HUES48 (cell line): Measurements from ENCODE around the gene COBL.

Source experiments
- H3K27ac ChIP-seq: one replicate; pipeline ENCODE4 v1.7.0; 2013; ENCODE audit warnings: low read depth, low read length, inconsistent platforms
- H3K27me3 ChIP-seq: 2 replicates; pipeline ENCODE4 v1.6.1; 2013; ENCODE audit warnings: mild to moderate bottlenecking, low read length; ENCODE audit not compliant: control insufficient read depth, insufficient read depth
- H3K36me3 ChIP-seq: 2 replicates; pipeline ENCODE4 v1.6.1; 2013; ENCODE audit warnings: low read length; ENCODE audit not compliant: control insufficient read depth, insufficient read depth
- H3K4me1 ChIP-seq: 2 replicates; pipeline ENCODE4 v1.6.1; 2013; ENCODE audit warnings: mild to moderate bottlenecking, low read length; ENCODE audit not compliant: control insufficient read depth, insufficient read depth
- H3K4me3 ChIP-seq: 2 replicates; pipeline ENCODE4 v1.5.1; 2013; ENCODE audit warnings: mild to moderate bottlenecking, low read depth, low read length
- H3K9ac ChIP-seq: 2 replicates; pipeline ENCODE4 v1.6.1; 2013; ENCODE audit warnings: mild to moderate bottlenecking, low read depth, low read length, moderate library complexity
- H3K9me3 ChIP-seq: 2 replicates; pipeline ENCODE4 v1.6.1; 2013; ENCODE audit warnings: low read length; ENCODE audit not compliant: control insufficient read depth, insufficient read depth

Gene COBL

DNA sequence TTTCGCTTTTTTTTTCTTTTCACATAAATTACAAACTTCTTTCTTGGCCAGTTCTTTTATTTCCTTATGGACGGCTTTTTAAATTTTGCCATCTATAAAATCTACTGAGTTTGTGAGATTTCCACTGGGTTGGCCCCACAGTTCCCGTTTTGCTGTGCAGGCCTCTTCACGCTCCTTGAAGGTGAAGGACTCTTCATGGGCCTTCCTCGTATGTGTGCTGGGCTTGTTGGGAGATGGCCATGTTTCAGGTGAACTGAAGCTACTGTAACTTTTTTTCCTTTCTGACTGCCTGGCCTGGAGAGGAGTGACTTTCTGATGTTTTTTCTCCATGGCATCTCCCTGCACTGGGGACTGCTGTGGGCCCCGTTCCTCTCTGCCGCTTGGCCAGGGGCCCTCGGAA, 262.4 kb downstream of the COBL start:
- Histone ChIP-seq H3K27me3 (no peaks in the 10 kb centered on the region), H3K4me3 (no peak overlapping the region), H3K4me1 (no peaks in the 10 kb centered on the region), H3K27ac (no peak overlapping the region), H3K9ac (no peak overlapping the region), H3K9me3 (no peaks in the 10 kb centered on the region), H3K36me3 (no peaks in the 10 kb centered on the region)

- Histone ChIP-seq H3K9me3 (no peaks in the 10 kb centered on the region), H3K27me3 (no peaks in the 10 kb centered on the region), H3K9ac (no peak overlapping the region), H3K4me1 (no peaks in the 10 kb centered on the region), H3K4me3 (no peak overlapping the region), H3K36me3 (no peaks in the 10 kb centered on the region), H3K27ac (no peak overlapping the region)
These were observed 263.3 kb downstream of the COBL start for GRCh38 chr7:51053160-51053925.

- Histone ChIP-seq H3K27ac (no peak overlapping the region), H3K27me3 (no peaks in the 10 kb centered on the region), H3K4me1 (no peaks in the 10 kb centered on the region), H3K9ac (no peak overlapping the region), H3K4me3 (no peak overlapping the region), H3K36me3 (peaks cover 11% of the 10 kb centered on the region), H3K9me3 (no peaks in the 10 kb centered on the region)
These were observed 270.1 kb downstream of the COBL start for GRCh38 chr7:51046482-51046881.

DNA sequence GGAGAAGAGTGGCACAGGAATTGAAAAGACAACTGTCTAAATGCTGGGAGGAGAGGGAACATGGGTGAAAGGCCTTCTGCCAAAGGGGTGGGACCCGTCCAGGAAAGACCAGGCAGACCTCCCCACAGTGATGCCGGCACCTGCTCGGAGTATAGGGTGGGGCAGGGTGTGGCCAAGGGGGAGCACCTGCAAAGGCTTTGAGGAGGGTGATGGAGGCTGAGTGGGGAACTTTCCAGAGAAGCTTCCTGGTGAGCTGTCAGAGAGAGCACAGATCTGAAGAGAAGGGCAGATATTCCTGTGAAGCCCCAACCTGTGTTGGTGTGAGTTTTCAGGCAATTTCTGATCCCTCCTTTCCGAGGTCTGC, 270.5 kb downstream of the COBL start:
- Histone ChIP-seq H3K27me3 (no peaks in the 10 kb centered on the region), H3K36me3 (peaks cover 12% of the 10 kb centered on the region), H3K9me3 (no peaks in the 10 kb centered on the region), H3K4me3 (no peak overlapping the region), H3K9ac (no peak overlapping the region), H3K4me1 (no peaks in the 10 kb centered on the region), H3K27ac (no peak overlapping the region)

DNA sequence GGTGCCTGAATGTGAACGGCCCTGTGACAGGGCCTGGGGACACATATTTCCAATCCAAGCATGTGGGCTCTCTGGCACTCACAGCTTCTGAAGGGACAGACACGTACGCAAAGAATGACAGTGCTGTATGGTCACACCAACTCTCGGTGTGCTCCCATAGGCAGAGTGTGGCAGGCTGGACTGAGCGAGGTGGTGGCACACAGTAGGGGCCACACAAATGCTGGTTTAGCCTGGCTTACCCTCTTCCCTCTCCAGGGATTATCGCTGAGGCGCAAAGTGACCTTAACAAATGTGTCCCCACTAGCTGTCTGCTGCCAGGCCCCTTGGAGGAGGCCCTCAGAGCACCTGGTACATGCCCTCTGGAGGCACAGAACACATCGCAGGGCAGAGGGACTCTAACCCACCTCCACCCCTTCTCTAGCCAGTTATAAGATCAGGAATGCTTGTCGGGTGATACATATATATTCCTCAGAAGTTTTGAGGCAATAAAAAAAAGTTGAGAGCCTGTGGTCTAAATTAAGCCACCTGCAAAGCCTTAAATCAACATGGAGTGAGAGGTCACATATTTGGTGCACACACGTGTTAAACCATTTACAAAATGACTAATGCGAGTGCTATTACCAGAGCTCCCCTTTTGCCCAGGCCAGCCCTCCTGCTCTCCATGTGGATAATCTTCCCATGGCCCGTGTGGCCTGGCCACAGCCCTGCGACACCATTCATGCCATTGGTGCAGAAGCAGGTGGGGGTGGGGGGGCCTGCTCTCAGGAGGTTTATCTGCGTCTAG, 271.1 kb downstream of the COBL start:
- H3K4me1 ChIP-seq: no peaks in the 10 kb centered on the region
- no peaks in the 10 kb centered on the region for H3K9me3 ChIP-seq
- no peak overlapping the region for H3K27ac ChIP-seq
- H3K36me3 ChIP-seq: peaks cover 16% of the 10 kb centered on the region
- no peak overlapping the region for H3K4me3 ChIP-seq
- no peak overlapping the region for H3K9ac ChIP-seq
- no peaks in the 10 kb centered on the region for H3K27me3 ChIP-seq

DNA sequence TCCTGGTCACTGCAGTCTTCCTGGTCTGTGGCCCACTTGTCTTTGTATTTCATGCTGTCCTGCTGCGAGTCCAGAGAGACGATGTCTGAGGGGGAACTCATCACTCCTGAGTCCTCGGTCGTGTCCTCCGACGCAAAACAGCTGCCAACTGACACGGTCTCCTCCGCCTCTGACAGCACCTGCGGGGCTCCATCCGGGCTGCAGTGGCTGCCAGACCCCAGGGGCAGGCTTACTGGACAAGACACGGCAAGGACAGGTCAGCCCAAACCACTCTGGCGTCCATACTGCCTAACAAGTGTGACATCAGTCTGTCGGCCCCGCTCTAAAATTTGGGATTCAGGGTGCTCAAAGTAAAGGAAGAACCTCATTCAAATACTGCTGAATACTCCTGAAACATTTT, 273.1 kb downstream of the COBL start:
- H3K36me3 ChIP-seq: peaks cover 16% of the 10 kb centered on the region
- no peak overlapping the region for H3K4me3 ChIP-seq
- no peak overlapping the region for H3K9ac ChIP-seq
- no peak overlapping the region for H3K27ac ChIP-seq
- no peaks in the 10 kb centered on the region for H3K27me3 ChIP-seq
- no peaks in the 10 kb centered on the region for H3K9me3 ChIP-seq
- H3K4me1 ChIP-seq: no peaks in the 10 kb centered on the region

DNA sequence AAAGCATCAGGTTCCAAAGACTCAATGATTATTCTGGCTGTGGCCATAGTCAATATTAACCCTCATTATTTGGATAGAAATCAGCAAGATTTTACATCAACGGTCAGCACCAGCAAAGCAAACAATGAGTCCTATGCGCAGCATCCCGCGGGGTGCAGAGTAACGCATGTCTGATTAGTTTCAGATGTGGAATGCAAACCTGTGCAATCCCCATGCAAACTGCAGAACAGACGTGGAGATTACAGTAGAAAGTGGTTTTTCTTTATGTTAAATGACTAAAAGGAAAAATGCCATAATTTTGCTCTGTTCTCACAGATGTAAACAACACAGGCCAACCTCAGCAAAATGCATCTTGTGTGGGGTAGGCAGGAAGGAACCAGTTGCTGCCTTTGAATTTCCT, 275.8 kb downstream of the COBL start:
- Histone ChIP-seq H3K4me3 (no peak overlapping the region), H3K36me3 (peaks cover 16% of the 10 kb centered on the region), H3K9ac (no peak overlapping the region), H3K27ac (no peak overlapping the region), H3K27me3 (no peaks in the 10 kb centered on the region), H3K9me3 (no peaks in the 10 kb centered on the region), H3K4me1 (no peaks in the 10 kb centered on the region)

DNA sequence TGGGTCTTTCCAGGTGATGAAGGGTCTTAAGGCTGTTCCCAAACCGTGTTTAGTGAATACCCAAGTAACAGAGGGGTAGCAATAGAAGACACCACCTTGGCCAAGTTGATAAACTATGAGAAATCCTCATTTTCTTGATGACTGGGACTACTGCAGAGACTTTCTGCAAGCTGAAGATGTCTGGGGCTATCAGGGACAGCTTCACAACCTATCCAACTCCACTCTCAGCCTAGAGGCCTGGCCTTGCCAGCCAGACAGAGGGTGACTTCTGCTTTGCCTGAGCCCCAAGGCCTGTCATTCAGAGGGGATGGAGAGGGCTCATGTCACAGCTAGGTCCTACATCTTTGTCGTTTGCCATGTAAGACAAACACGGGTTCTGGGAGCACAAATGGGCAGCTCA, 278.0 kb downstream of the COBL start:
- Histone ChIP-seq H3K4me1 (peaks cover 19% of the 10 kb centered on the region), H3K4me3 (no peak overlapping the region), H3K9ac (no peak overlapping the region), H3K9me3 (no peaks in the 10 kb centered on the region), H3K27ac (no peak overlapping the region), H3K36me3 (peaks cover 15% of the 10 kb centered on the region), H3K27me3 (no peaks in the 10 kb centered on the region)

DNA sequence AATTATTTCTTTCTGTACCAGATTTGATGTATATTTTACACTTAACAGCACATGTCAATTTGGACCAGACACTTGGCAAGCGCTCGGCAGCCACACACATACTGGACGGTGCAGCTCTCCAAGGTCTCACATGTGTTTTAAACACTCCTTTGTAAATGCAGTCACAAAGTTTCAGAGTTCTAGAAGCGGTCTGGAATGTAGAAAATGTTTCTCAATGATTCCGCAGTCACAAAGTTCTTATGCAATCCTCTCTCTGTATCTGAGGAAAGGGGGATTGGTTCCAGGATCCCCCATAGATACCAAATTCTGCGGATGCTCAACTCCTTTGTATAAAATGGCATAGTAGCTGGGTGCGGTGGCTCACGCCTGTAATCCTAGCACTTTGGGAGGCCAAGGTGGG, 280.9 kb downstream of the COBL start:
- Histone ChIP-seq H3K27me3 (no peaks in the 10 kb centered on the region), H3K4me3 (no peak overlapping the region), H3K36me3 (peaks cover 9% of the 10 kb centered on the region), H3K9ac (no peak overlapping the region), H3K4me1 (peaks cover 19% of the 10 kb centered on the region), H3K27ac (no peak overlapping the region), H3K9me3 (no peaks in the 10 kb centered on the region)

DNA sequence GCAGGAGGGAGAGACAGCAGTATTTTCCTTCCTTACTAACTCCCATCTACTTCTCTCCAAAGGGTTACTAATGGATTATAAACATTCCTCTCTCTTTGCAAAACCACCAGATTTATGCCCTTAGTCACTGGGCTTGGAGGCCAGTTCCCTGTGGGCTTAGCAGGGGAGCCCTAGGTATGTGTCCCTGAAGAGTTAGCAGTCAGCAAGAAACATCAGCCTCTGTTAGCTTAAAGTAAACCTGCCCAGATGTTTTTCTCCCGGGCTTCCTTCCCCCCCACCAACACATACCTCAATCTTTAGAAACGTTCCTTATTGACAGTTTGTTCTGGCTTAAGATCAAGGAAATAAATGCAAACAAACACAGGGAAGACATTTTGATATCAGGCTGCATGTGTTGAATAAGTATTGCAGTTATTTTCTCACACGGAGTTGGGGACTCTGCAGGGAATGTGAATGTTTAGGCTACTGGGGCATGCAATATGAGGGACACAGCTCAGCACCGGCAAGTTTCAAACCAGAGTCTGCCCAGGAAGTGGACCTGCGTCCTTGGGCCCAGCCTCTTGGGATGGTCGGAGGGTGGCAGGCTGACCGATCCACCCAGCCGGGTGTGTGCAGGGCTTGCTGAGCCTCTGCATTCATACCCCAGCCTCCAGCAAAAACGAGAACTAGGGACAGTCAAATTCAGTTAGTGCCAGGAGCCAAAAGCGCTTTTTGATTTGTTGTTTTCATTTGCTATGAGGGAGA, 281.9 kb downstream of the COBL start:
- H3K27ac ChIP-seq: peak overlapping the region; percentile 67

More for the DNA sequence above, 281.9 kb downstream of the COBL start:
- H3K27me3 ChIP-seq: no peaks in the 10 kb centered on the region
- H3K4me3 ChIP-seq: no peak overlapping the region
- no peaks in the 10 kb centered on the region for H3K9me3 ChIP-seq
- no peak overlapping the region for H3K9ac ChIP-seq
- H3K36me3 ChIP-seq: peaks cover 15% of the 10 kb centered on the region
- peaks cover 19% of the 10 kb centered on the region for H3K4me1 ChIP-seq
